GM23338 (cell line): ENCODE measurements around the gene SCG5. TPM values are rescaled to one million over a fixed set of nuclear protein-coding genes. Genes with fewer than 3 reads are reported as not detected.

Experiments used
- ATAC-seq: fragments of 200-7000 bp; cut with Tn5 transposase; 3 replicates; pipeline ENCODE4 v1.9.1; 2020
- DNase-seq: peaks from one replicate; pipeline ENCODE4 v3.0.0-alpha.2; 2015; ENCODE audit warnings: low spot score
- H2AFZ ChIP-seq: fragments of 200-600 bp; sonication (generic); 2 replicates; pipeline ENCODE4 v1.8.0; 2016; ENCODE audit warnings: antibody characterized with exemption, mild to moderate bottlenecking, moderate library complexity
- H3F3A ChIP-seq: fragments of 200-600 bp; sonication (generic); replicated peaks from 2 replicates; pipeline ENCODE4 v1.8.0; 2017; ENCODE audit warnings: antibody characterized with exemption, mixed run types, low read depth
- H3K27ac ChIP-seq: fragments of 200-600 bp; sonication (generic); 2 replicates; pipeline ENCODE4 v1.6.1; 2016; ENCODE audit warnings: low read depth
- H3K27me3 ChIP-seq: fragments of 200-600 bp; sonication (generic); 2 replicates; pipeline ENCODE4 v1.8.0; 2016; ENCODE audit warnings: mild to moderate bottlenecking, mixed run types, moderate library complexity; ENCODE audit not compliant: insufficient read depth
- H3K36me3 ChIP-seq: fragments of 200-600 bp; sonication (generic); 2 replicates; pipeline ENCODE4 v1.8.0; 2016; ENCODE audit warnings: mild to moderate bottlenecking; ENCODE audit not compliant: insufficient read depth
- H3K4me1 ChIP-seq: fragments of 200-600 bp; sonication (generic); 2 replicates; pipeline ENCODE4 v1.8.0; 2016; ENCODE audit warnings: mild to moderate bottlenecking, moderate library complexity; ENCODE audit not compliant: insufficient read depth
- H3K4me2 ChIP-seq: fragments of 200-600 bp; sonication (generic); 2 replicates; pipeline ENCODE4 v1.7.1; 2017; ENCODE audit warnings: mixed run types
- H3K4me3 ChIP-seq: fragments of 200-600 bp; sonication (generic); 2 replicates; pipeline ENCODE4 v1.6.1; 2016; ENCODE audit warnings: mixed run types
- H3K79me2 ChIP-seq: fragments of 200-600 bp; sonication (generic); replicated peaks from 2 replicates; pipeline ENCODE4 v1.8.0; 2017; ENCODE audit warnings: mild to moderate bottlenecking; ENCODE audit not compliant: insufficient read depth
- H3K9me2 ChIP-seq: fragments of 200-600 bp; sonication (generic); 2 replicates; pipeline ENCODE4 v1.8.0; 2017; ENCODE audit not compliant: insufficient read depth
- H4K20me1 ChIP-seq: fragments of 200-600 bp; sonication (generic); replicated peaks from 2 replicates; pipeline ENCODE4 v1.8.0; 2017; ENCODE audit warnings: mild to moderate bottlenecking; ENCODE audit not compliant: insufficient read depth
- H3K27ac Mint-ChIP-seq: 2 replicates; pipeline ENCODE4 v1.8.0; 2020; ENCODE audit warnings: inconsistent platforms, mild to moderate bottlenecking, moderate library complexity, mixed read lengths
- H3K27me3 Mint-ChIP-seq: 3 replicates; pipeline ENCODE4 v1.8.0; 2022; ENCODE audit warnings: low read depth, mild to moderate bottlenecking, moderate library complexity, mixed read lengths, inconsistent platforms; ENCODE audit not compliant: insufficient read depth, poor library complexity
- H3K36me3 Mint-ChIP-seq: 3 replicates; pipeline ENCODE4 v1.8.0; 2021; ENCODE audit warnings: low read depth, mild to moderate bottlenecking, inconsistent platforms, moderate library complexity, mixed read lengths
- H3K4me1 Mint-ChIP-seq: 3 replicates; pipeline ENCODE4 v1.8.0; 2020; ENCODE audit warnings: mild to moderate bottlenecking, inconsistent platforms, mixed read lengths
- H3K4me3 Mint-ChIP-seq: 3 replicates; pipeline ENCODE4 v1.8.0; 2021; ENCODE audit warnings: moderate library complexity, mild to moderate bottlenecking, inconsistent platforms, mixed read lengths
- H3K9me3 Mint-ChIP-seq: 3 replicates; pipeline ENCODE4 v1.8.0; 2020; ENCODE audit warnings: moderate library complexity, mild to moderate bottlenecking, inconsistent platforms, mixed read lengths
- CREB1 ChIP-seq: fragments of 250-450 bp; sonication (Bioruptor Pico); IDR thresholded peaks from 2 replicates; pipeline ENCODE4 v1.5.0; 2020; ENCODE audit warnings: low read depth, mild to moderate bottlenecking, moderate library complexity
- EZH2 ChIP-seq: fragments of 200-600 bp; sonication (generic); IDR thresholded peaks from one replicate; pipeline ENCODE4 v1.8.0; 2017; ENCODE audit warnings: antibody characterized with exemption, mild to moderate bottlenecking, low read depth; ENCODE audit not compliant: unreplicated experiment
- NANOG ChIP-seq: IDR thresholded peaks from 2 replicates; pipeline ENCODE4 v1.6.1; 2016; ENCODE audit warnings: antibody characterized with exemption, borderline replicate concordance
- POLR2AphosphoS5 ChIP-seq: IDR thresholded peaks from 2 replicates; pipeline ENCODE4 v1.6.1; 2016; ENCODE audit warnings: antibody characterized with exemption, low read depth
- STAT1 ChIP-seq: IDR thresholded peaks from one replicate; pipeline ENCODE4 v1.6.1; 2016; ENCODE audit warnings: antibody characterized with exemption; ENCODE audit not compliant: unreplicated experiment
- ZNF114 ChIP-seq: fragments of 250-450 bp; sonication (Bioruptor Pico); IDR thresholded peaks from 2 replicates; pipeline ENCODE4 v1.5.0; 2020; ENCODE audit warnings: mild to moderate bottlenecking, moderate library complexity
- ZNF331 ChIP-seq: fragments of 250-450 bp; sonication (Bioruptor Pico); IDR thresholded peaks from 2 replicates; pipeline ENCODE4 v1.5.0; 2020; ENCODE audit warnings: low read depth, mild to moderate bottlenecking, moderate library complexity
- polyA plus RNA-seq: library from polyadenylated mRNA; unstranded; fragments of >200 nt; fragmentation: Nextera tagmentation; extraction: Ambion mirVana; gene quantifications from 2 replicates; pipeline ENCODE4 v1.2.1, GENCODE V29; 2016
- total RNA-seq: library from RNA; depleted of rRNA; stranded (reverse); fragments of >200 nt; shearing (Covaris generic); gene quantifications from 2 replicates; pipeline ENCODE4 v1.2.3, GENCODE V29; 2014
- TF ChIP-seq, protein P1 (sequence below), 2 experiments: fragments of 200-600 bp in 1 of 2; sonication (generic) in 1 of 2; conservative IDR thresholded peaks; 2 replicates each; pipeline versions ENCODE4 v1.5.1 to v1.6.1; 2016 to 2017; ENCODE audit warnings: antibody characterized with exemption in 2 of 2, low read depth in 2 of 2, mild to moderate bottlenecking in 2 of 2, moderate library complexity in 1 of 2
- TF ChIP-seq, protein P2 (sequence below): IDR thresholded peaks from 2 replicates; pipeline ENCODE4 v1.6.1; 2016; ENCODE audit warnings: antibody characterized with exemption
- TF ChIP-seq, protein P3 (sequence below): IDR thresholded peaks from one replicate; pipeline ENCODE4 v1.6.1; 2018; ENCODE audit warnings: antibody characterized with exemption; ENCODE audit not compliant: unreplicated experiment

SCG5 gene
- total and polyA plus RNA-seq, 2 experiments from 2014 or later = 48.1 to 73.3 TPM

DNA sequence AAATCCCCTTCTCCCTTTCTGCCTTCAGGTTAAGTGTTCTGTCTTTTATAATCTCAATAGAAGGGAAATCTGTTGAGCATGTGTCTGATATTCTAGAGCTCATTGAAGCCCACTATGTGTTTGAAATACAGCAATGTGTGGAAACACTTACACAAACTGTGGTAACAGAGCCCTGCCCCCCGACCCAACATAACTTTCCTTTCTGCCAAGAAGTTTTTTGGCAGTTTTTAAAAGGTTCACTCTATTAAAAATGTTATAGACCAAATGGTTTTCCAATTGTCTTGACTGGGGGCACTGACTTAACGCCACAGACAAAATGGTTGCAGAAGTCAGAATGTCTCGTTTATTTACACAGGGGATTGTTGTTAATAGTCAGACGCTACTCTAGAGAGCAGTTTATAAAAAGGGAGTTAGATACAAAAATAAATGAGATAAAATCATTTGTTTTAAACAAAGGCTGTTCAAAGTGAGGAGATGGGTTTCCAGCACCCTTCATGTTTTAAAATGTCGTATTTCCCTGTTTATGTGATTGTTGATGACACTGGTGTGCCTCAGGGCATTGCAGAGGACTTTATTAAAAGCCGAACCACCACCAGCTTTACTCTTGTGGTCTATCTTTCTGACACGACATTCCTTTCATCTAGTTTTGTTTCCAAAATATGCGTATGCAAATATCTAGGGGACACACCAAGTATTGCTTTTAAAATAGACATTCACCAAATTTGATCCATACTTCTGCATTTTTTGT lies 49.6 kb downstream of the SCG5 start:
- H3K9me3 Mint-ChIP-seq = no peaks in the 10 kb centered on the region
- H3K27ac Mint-ChIP-seq = no peak overlapping the region
- H3K4me3 Mint-ChIP-seq = no peak overlapping the region
- H3K27me3 Mint-ChIP-seq = no peaks in the 10 kb centered on the region
- Histone ChIP-seq H3K27ac (no peak overlapping the region), H3K4me1 (peaks cover 4% of the 10 kb centered on the region; the same call in 1 of the 2 replicates), H4K20me1 (no peaks in the 10 kb centered on the region; the same call in 1 of the 2 replicates), H3K9me2 (peaks cover 9% of the 10 kb centered on the region; the same call in 1 of the 2 replicates), H3K36me3 (peaks cover 3% of the 10 kb centered on the region; the same call in 1 of the 2 replicates), H3K27me3 (no peaks in the 10 kb centered on the region), H3F3A (no peaks in the 10 kb centered on the region), H3K4me2 (no peak overlapping the region), H2AFZ (no peak overlapping the region), H3K4me3 (no peak overlapping the region), H3K79me2 (no peaks in the 10 kb centered on the region)
- no peak for DNase-seq
- ATAC-seq = no peak
- H3K4me1 Mint-ChIP-seq = peaks cover 8% of the 10 kb centered on the region; the same call in 2 of the 3 replicates
- TF ChIP-seq POLR2AphosphoS5 = no peak
- TF ChIP-seq ZNF331 (CRISPR knock-in tag) = no peak
- TF ChIP-seq, protein P1, sequence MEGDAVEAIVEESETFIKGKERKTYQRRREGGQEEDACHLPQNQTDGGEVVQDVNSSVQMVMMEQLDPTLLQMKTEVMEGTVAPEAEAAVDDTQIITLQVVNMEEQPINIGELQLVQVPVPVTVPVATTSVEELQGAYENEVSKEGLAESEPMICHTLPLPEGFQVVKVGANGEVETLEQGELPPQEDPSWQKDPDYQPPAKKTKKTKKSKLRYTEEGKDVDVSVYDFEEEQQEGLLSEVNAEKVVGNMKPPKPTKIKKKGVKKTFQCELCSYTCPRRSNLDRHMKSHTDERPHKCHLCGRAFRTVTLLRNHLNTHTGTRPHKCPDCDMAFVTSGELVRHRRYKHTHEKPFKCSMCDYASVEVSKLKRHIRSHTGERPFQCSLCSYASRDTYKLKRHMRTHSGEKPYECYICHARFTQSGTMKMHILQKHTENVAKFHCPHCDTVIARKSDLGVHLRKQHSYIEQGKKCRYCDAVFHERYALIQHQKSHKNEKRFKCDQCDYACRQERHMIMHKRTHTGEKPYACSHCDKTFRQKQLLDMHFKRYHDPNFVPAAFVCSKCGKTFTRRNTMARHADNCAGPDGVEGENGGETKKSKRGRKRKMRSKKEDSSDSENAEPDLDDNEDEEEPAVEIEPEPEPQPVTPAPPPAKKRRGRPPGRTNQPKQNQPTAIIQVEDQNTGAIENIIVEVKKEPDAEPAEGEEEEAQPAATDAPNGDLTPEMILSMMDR (conservative IDR thresholded peaks at IDR 0.05; ENCODE audit: low read depth in 2 of 2) = no peak
- no peak for TF ChIP-seq NANOG
- TF ChIP-seq ZNF114 (CRISPR knock-in tag) = no peak
- TF ChIP-seq EZH2 = no peak
- no peak for TF ChIP-seq CREB1 (CRISPR knock-in tag)
- TF ChIP-seq STAT1 = no peak
- TF ChIP-seq, protein P2, sequence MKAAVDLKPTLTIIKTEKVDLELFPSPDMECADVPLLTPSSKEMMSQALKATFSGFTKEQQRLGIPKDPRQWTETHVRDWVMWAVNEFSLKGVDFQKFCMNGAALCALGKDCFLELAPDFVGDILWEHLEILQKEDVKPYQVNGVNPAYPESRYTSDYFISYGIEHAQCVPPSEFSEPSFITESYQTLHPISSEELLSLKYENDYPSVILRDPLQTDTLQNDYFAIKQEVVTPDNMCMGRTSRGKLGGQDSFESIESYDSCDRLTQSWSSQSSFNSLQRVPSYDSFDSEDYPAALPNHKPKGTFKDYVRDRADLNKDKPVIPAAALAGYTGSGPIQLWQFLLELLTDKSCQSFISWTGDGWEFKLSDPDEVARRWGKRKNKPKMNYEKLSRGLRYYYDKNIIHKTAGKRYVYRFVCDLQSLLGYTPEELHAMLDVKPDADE = no peak
- TF ChIP-seq, protein P3, sequence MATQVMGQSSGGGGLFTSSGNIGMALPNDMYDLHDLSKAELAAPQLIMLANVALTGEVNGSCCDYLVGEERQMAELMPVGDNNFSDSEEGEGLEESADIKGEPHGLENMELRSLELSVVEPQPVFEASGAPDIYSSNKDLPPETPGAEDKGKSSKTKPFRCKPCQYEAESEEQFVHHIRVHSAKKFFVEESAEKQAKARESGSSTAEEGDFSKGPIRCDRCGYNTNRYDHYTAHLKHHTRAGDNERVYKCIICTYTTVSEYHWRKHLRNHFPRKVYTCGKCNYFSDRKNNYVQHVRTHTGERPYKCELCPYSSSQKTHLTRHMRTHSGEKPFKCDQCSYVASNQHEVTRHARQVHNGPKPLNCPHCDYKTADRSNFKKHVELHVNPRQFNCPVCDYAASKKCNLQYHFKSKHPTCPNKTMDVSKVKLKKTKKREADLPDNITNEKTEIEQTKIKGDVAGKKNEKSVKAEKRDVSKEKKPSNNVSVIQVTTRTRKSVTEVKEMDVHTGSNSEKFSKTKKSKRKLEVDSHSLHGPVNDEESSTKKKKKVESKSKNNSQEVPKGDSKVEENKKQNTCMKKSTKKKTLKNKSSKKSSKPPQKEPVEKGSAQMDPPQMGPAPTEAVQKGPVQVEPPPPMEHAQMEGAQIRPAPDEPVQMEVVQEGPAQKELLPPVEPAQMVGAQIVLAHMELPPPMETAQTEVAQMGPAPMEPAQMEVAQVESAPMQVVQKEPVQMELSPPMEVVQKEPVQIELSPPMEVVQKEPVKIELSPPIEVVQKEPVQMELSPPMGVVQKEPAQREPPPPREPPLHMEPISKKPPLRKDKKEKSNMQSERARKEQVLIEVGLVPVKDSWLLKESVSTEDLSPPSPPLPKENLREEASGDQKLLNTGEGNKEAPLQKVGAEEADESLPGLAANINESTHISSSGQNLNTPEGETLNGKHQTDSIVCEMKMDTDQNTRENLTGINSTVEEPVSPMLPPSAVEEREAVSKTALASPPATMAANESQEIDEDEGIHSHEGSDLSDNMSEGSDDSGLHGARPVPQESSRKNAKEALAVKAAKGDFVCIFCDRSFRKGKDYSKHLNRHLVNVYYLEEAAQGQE = no peak
- H3K36me3 Mint-ChIP-seq = peaks cover 8% of the 10 kb centered on the region
